Subcutaneous adipose tissue (tissue), 4 donors: Measurements from ENCODE around the gene ADAMTS17. TPM values are rescaled to one million over a fixed set of nuclear protein-coding genes. Genes with fewer than 3 reads are reported as not detected.

ENCODE experiments used
- total RNA-seq, 4 donors: library from RNA; depleted of rRNA; stranded (reverse); fragments of >200 nt; gene quantifications; one replicate each; pipeline ENCODE4 v1.1.0, GENCODE V29; 2016
- TF ChIP-seq, protein P1 (sequence below): fragments of 450-650 bp; IDR thresholded peaks from one replicate; pipeline ENCODE4 v1.5.1; 2016; ENCODE audit warnings: low read depth, mild to moderate bottlenecking, control low read depth, antibody characterized with exemption, moderate library complexity

Gene ADAMTS17
- total RNA-seq, 4 donors from 2014 or later, result 0.49 to 5.3 (median 2.5) TPM

DNA sequence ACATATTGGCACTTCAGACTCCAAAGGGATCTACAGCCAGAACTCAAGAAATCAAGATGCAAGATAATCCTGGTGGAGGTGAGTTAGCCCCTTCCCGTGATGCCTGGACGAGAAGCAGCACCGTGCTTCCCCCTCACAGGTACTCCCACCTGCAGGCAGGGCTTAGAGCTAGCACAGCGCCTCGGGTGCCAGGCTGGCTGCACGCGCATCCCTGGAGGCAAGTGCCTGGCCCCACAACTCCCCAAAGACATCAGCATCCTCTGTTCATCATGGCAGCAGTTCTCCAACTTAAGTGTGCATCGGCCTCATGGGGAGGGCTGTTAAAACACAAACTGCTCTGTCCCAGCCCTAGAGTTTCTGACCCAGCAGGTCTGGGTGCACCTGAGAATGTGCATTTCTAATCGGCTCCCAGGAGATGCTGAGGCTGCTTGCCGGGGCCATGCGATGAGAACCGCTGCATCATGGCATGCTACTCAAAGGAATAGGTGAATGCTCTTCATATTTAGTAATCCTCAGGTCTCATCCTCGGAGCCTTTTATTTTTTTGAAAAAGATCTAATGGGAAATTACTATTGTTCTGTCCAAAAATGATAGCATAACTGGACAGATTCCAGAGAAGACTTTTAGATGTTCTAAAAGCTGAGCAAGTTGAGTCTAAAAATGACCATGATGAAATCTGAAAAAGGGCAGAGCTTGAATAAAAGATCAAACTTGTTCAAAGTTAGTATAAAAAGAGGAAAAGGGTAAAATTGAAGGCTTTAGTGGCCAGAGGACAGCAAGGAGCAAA, 244.2 kb downstream of the ADAMTS17 start:
- TF ChIP-seq, protein P1, sequence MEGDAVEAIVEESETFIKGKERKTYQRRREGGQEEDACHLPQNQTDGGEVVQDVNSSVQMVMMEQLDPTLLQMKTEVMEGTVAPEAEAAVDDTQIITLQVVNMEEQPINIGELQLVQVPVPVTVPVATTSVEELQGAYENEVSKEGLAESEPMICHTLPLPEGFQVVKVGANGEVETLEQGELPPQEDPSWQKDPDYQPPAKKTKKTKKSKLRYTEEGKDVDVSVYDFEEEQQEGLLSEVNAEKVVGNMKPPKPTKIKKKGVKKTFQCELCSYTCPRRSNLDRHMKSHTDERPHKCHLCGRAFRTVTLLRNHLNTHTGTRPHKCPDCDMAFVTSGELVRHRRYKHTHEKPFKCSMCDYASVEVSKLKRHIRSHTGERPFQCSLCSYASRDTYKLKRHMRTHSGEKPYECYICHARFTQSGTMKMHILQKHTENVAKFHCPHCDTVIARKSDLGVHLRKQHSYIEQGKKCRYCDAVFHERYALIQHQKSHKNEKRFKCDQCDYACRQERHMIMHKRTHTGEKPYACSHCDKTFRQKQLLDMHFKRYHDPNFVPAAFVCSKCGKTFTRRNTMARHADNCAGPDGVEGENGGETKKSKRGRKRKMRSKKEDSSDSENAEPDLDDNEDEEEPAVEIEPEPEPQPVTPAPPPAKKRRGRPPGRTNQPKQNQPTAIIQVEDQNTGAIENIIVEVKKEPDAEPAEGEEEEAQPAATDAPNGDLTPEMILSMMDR, result no peak

DNA sequence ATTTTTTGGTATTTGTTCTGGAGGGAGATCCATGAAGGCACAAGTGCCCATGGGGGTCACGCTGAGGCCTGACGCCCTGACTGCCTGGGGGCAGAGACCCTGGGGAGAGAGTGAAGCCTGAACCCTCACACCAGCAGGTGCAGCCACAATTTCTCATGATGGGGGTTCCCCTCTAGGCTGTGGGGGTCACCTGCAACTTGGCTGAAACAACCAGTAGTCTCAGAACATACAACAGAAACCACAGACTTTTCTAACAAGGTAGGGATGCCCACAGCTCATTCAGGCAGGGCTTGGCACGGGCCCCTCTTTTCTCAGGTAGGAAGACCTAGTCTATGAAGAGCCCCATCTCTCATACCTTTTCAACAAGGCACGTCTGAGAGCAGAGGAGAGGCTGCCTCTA, 245.1 kb downstream of the ADAMTS17 start:
- TF ChIP-seq, protein P1, result no peak

DNA sequence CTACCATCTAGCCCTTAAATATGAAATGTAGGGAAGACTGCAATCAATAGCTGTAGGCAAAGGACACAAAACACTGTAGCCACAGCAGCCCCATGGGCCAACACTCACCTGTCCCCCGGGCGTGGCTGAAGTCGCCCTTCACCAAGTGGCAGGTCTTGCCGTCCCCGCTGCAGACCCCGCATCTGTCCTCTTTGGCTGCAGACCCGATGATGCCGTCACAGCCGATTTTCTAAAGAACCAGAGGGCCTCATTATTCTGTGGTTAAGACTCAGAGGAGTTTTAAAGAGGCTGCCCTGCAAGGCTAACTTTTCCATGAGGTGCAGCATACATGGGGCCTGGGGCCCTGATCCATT, 245.6 kb downstream of the ADAMTS17 start:
- TF ChIP-seq, protein P1, result no peak

DNA sequence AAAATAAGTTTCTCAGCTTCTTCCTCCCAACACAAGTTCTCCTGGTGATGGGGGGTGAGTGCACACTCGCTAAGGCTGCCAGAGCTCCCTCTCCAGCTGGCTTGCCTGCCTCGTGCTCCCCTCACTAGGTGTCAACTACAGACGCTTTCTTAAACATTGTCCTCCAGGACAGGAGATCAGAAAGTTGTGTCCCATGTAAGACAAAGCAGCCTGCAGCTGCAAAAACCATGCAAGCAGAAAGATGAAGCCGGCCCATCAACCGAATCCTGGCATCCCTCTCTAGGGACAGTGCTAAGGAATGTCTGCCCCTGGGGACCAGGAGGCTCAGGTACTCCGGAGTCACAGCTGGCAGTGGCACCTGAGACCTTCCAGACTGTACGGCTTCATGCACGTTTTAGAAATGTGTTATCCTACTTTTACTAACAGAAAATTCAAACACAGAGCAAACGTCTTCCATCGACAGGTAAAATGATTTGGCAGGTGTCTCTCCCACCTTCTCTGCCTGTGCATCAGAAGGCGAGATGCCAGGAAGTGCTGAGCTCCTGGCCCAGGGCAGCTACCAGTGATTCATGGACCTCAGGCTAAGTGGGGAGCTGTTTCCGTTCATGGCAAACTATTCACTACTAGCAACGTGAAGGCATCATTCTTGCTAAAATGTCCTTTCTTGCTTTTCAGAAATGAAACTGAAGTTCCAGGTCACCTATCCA, 246.1 kb downstream of the ADAMTS17 start:
- TF ChIP-seq, protein P1, result no peak

DNA sequence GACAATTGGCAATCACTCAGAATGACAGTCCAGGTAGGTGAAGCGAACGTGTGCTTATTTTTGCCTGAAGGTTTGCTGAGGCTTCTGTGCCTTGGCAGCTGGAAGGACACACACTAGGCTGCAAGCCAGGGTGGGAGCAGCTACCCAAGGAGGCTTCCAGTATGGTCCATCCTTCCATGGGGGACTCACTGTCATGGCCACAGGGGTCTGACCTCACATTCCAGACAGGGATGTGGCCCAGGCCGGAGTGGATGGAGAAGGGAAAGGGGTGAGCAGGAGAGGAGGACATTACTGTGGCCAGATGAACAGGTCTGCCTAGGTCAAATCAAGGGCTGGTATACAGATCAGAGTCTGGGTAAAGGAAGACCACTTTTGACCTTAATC, 247.7 kb downstream of the ADAMTS17 start:
- TF ChIP-seq, protein P1, result no peak

DNA sequence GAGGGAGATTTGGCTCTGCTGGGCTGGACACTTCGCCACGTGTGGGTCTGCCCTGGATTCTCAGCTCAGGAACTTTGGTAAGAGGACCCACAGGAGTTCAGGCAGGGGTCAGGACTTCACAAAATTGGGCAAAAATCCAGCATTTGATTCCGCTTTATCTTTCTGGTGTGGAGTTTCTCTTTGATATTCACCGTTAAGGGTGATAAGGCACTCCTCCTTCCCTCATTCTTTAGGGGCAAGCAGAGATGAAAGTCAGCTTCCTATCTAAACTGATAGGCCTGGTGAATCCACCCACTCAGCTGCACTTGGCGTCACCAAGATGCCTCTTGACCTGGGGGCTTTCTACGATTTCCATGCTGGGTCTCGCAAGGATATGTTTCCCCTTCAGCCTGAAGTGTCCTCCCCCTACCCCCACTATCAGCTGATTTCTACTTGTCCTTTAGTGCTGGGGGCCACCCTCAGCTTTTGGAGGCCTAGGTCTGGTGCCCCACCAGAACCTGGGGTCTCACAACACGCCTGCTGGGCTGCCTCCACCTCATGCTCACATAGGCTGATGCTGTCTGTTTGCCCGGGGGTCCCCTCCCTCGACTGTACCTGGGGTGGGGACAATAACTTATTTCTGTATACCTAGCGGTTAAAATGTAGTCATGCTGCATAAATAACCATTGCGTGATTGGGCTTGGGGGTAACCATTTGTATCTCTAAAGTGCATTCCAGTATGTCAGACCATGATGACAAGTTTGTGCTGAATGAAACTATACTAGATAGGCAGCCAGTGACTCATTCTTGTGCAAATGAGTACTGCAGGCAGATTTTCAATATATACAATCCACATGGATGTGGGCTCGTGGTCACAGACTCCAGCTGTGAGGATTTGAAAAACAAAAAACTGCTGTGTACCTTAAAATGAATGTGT, 248.3 kb downstream of the ADAMTS17 start:
- TF ChIP-seq, protein P1, result no peak

DNA sequence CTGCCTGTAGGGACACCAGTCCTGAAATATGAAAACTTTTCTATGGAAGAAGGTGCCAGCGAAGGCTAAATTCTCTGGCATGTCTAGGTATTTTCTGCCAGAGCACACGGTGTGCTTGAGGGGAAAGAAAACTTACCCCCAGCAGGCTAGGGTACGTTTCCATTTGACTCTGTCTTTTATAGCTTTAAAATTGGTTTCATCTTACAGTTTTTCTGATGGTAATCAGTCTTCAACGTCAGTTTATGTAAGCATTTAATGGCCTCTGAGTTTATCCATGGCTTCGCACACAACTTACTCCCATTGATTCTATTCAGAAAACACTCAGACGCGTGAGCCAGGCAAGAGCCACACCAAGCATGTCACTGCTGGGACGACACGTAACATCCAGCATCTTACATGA, 249.7 kb downstream of the ADAMTS17 start:
- TF ChIP-seq, protein P1, result no peak
